ACC112 (cell line): Measurements from ENCODE around the gene RAB25.

ENCODE experiments used
- H2AFZ ChIP-seq: fragments of 200-600 bp; sonication (generic); one replicate; pipeline ENCODE4 v1.6.0; 2017; ENCODE audit warnings: antibody characterized with exemption, low read length; ENCODE audit not compliant: unreplicated experiment
- H3K27ac ChIP-seq: fragments of 200-600 bp; sonication (generic); 2 replicates; pipeline ENCODE4 v1.5.1; 2014; ENCODE audit warnings: low read depth, mild to moderate bottlenecking, antibody characterized with exemption, low read length, moderate library complexity
- H3K27me3 ChIP-seq: fragments of 200-600 bp; sonication (generic); 2 replicates; pipeline ENCODE4 v1.6.1; 2014; ENCODE audit warnings: mild to moderate bottlenecking, antibody characterized with exemption, low read length, moderate library complexity, mixed read lengths; ENCODE audit not compliant: insufficient read depth
- H3K36me3 ChIP-seq: fragments of 200-600 bp; sonication (generic); 2 replicates; pipeline ENCODE4 v1.6.1; 2016; ENCODE audit warnings: mild to moderate bottlenecking, antibody characterized with exemption, low read length, moderate library complexity, mixed read lengths; ENCODE audit not compliant: insufficient read depth
- H3K4me1 ChIP-seq: fragments of 200-600 bp; sonication (generic); one replicate; pipeline ENCODE4 v1.6.1; 2016; ENCODE audit warnings: low read length, mixed read lengths; ENCODE audit not compliant: insufficient read depth, unreplicated experiment, control insufficient read depth
- H3K4me3 ChIP-seq: fragments of 200-600 bp; sonication (generic); 2 replicates; pipeline ENCODE4 v1.5.1; 2014; ENCODE audit warnings: mild to moderate bottlenecking, low read depth, low read length
- H3K79me2 ChIP-seq: fragments of 200-600 bp; sonication (generic); one replicate; pipeline ENCODE4 v1.6.0; 2016; ENCODE audit warnings: low read length; ENCODE audit not compliant: control insufficient read depth, unreplicated experiment, insufficient read depth

RAB25 gene

DNA sequence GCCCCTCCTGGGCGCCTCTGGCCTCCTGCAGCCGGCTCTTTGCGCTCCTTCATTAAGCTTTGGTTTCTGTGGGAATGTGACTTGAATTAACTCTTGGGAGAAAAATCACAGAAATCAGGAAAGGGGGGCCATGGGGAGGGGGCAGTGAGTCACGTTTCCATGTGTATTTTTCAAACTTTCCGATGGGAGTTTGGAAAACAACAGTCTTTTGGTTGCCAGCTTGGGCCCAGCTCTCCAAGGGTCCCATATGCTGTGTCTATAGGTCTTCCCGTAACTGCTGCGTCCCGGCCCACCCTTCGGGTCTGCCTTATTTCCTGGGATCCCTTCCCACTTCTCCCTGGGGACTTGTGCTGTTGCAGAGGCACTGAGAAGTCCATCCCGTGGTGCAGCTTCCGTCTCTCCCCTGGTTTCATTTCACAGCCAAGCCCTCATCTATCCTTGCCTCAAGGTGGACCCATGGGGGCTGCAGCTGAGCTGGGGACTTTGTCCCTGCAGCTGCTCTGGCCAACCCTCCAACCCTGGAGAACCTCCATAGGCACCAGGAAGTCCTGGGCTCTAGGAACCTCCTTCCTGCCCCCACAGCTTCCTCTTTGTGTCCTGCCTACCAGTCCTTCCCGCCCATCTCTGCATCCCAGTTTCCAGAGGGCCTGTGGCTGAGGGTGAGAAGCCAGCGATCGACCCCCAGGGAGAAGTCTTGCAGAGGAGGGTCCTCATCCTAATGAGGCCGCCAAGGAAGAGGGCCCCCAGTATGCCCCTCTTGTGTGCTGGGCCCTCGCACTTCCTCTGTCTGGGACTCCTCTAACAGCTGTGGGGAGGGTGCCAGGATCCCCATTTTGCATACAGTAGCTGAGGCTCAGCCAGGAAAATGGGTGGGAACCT is 41.9 kb downstream of the RAB25 start:
- H3K4me1 ChIP-seq: peaks cover 66% of the 10 kb centered on the region
- no peaks in the 10 kb centered on the region for H3K36me3 ChIP-seq
- H3K27ac ChIP-seq: peak overlapping the region; percentile 99
- H3K79me2 ChIP-seq: peaks cover 6% of the 10 kb centered on the region
- peak overlapping the region; percentile 67; the same call in 1 of the 2 replicates for H3K4me3 ChIP-seq
- no peak overlapping the region for H2AFZ ChIP-seq
- H3K27me3 ChIP-seq: no peaks in the 10 kb centered on the region

GRCh38 chr1:156103521-156103947 is 42.6 kb downstream of the RAB25 start:
- Histone ChIP-seq H2AFZ (no peak overlapping the region), H3K27ac (peak overlapping the region; percentile 99), H3K27me3 (no peaks in the 10 kb centered on the region), H3K79me2 (peaks cover 6% of the 10 kb centered on the region), H3K4me1 (peaks cover 70% of the 10 kb centered on the region), H3K4me3 (peak overlapping the region; percentile 67), H3K36me3 (no peaks in the 10 kb centered on the region)

GRCh38 chr1:156104065-156104810 is 43.3 kb downstream of the RAB25 start:
- Histone ChIP-seq H3K27ac (peak overlapping the region; percentile 99), H3K27me3 (no peaks in the 10 kb centered on the region), H3K4me3 (peak overlapping the region; percentile 67), H3K36me3 (no peaks in the 10 kb centered on the region), H3K79me2 (peaks cover 6% of the 10 kb centered on the region), H2AFZ (no peak overlapping the region), H3K4me1 (peaks cover 74% of the 10 kb centered on the region)

DNA sequence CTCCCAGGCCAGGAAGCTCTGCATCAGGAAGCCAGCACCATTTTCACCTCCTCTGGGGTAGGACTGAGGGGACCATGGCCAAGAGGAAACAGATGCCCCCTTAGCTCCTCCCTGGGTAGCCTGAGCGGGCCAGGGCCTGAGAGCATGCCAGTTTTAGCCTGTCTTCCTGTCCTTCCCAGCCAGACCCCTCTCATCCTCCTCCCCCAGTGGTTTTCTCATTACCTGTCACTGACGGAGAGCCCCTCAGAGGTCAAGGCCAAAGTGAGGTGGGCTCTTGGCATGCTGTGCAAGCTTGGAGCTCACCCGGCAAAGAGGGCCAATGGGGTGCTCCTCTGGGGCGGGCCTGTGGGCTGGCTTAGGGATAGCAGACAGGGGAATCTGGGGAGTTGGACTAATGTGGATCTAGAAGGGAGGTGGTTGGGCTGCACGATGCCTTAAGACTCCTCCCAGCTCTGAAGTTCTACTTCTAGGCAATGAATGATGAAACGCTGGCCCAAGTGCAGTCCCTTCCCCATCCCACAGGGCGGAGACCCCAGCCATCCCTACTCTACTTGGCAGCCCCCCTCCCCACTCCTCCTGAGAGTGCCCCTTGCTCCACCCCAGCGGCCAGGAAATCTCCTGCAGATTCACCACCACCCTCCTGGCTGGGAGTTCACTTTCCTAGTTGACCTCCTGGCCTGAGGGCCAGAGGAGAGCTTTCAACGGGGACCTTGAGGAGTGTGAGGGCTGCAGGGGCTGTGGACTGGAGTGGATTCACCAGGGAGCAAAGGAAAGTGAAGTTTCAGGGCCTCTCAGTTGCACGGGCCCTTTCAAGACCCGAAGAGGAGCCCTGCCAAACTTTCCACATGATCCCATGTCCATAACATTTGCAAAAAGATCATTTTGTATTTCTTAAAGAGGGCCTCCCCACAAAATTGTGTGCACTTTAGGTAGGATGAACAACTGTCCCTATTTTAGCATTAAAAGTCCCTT is 44.2 kb downstream of the RAB25 start:
- Histone ChIP-seq H3K27me3 (no peaks in the 10 kb centered on the region), H3K79me2 (peaks cover 6% of the 10 kb centered on the region), H3K4me1 (peaks cover 72% of the 10 kb centered on the region), H3K4me3 (peak overlapping the region; percentile 65), H3K27ac (peak overlapping the region; percentile 99), H2AFZ (no peak overlapping the region), H3K36me3 (no peaks in the 10 kb centered on the region)

GRCh38 chr1:156106624-156107488 is 45.9 kb downstream of the RAB25 start:
- Histone ChIP-seq H3K4me3 (peak overlapping the region; percentile 62), H3K4me1 (peaks cover 60% of the 10 kb centered on the region), H2AFZ (no peak overlapping the region), H3K27ac (peak overlapping the region; percentile 97), H3K27me3 (no peaks in the 10 kb centered on the region), H3K79me2 (peaks cover 6% of the 10 kb centered on the region), H3K36me3 (no peaks in the 10 kb centered on the region)

GRCh38 chr1:156108057-156108456 is 47.1 kb downstream of the RAB25 start:
- peak overlapping the region; percentile 52; the same call in 1 of the 2 replicates for H3K27ac ChIP-seq
- H3K27me3 ChIP-seq: no peaks in the 10 kb centered on the region
- H3K36me3 ChIP-seq: no peaks in the 10 kb centered on the region
- peaks cover 56% of the 10 kb centered on the region for H3K4me1 ChIP-seq
- H2AFZ ChIP-seq: no peak overlapping the region
- H3K4me3 ChIP-seq: no peak overlapping the region
- peaks cover 6% of the 10 kb centered on the region for H3K79me2 ChIP-seq

DNA sequence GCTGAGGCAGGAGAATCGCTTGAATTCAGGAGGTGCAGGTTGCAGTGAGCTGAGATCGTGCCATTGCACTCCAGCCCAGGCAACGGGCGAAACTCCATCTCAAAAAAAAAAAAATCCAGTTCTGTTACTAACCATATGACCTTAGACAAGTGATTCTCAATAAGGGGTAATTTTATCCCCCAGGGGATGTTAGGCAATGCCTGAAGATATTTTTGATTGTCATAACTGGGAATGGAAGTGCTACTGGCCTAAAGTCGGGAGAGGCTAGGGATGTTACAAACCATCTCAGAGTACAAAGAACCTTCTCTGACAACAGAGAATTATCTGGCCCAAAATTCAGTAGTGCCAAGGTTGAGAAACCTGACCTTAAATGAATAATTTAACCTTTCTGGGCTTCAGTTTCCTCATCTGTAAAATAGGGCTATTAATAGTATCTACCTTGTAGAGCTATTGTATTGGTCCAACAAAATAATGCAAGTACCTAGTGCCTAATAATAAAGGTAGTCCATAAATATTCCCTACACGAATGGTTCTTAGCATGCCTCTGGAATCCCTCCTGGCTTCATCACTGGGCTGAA is 47.8 kb downstream of the RAB25 start:
- Histone ChIP-seq H2AFZ (no peak overlapping the region), H3K27me3 (no peaks in the 10 kb centered on the region), H3K36me3 (no peaks in the 10 kb centered on the region), H3K79me2 (peaks cover 6% of the 10 kb centered on the region), H3K27ac (peak overlapping the region; percentile 52; the same call in 1 of the 2 replicates), H3K4me1 (peaks cover 56% of the 10 kb centered on the region), H3K4me3 (no peak overlapping the region)

DNA sequence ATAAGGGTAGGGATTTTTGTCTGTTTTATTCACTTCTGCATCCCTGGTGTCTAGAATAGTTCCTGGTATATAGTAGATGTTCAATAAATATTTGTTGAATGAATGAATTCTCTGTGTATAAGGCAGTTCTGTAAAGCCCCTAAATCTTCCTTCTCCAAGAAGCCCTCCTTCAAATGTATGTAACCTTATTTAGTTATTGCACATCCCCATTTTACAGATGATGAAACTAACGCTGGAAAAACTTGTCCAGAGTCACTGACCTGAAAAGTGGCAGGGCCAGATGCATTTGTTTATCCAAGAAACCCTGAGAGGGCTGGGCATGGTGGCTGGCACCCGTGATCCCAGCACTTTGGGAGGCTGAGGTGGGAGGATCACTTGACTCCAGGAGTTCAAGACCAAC is 49.3 kb downstream of the RAB25 start:
- Histone ChIP-seq H2AFZ (no peak overlapping the region), H3K27ac (no peak overlapping the region), H3K4me1 (peaks cover 43% of the 10 kb centered on the region), H3K27me3 (no peaks in the 10 kb centered on the region), H3K4me3 (no peak overlapping the region), H3K79me2 (peaks cover 7% of the 10 kb centered on the region), H3K36me3 (no peaks in the 10 kb centered on the region; the same call in 1 of the 2 replicates)

DNA sequence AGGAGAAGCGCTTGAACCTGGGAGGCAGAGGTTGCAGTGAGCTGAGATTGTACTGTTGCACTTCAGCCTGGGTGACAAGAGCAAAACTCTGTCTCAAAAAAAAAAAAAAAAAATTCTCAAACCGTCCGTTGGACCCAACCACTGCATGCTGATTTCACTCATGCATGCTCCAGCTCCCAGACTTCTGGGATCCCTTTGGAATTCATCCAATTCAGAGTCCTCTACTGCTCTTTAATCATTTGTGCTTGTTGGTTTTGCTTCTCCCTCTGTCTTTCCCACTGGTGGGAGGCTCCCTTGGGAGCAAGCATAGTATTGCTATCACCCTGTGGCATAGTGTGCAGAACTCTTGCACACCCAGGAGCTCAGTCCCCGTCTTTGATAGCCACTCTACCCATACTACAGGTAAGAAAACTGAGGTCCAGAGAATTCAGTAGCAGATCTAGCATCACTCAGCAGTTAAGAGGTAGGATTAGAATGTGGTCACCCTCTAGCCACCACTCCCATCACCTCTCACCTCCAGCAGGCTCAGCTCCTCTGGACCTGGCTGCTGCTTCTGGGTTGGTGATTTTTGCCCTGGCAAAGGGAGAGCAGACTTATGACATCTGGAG is 50.5 kb downstream of the RAB25 start:
- H3K27ac ChIP-seq: no peak overlapping the region

More for the DNA sequence above, 50.5 kb downstream of the RAB25 start:
- Histone ChIP-seq H2AFZ (no peak overlapping the region), H3K79me2 (peaks cover 19% of the 10 kb centered on the region), H3K27me3 (no peaks in the 10 kb centered on the region), H3K4me1 (peaks cover 35% of the 10 kb centered on the region), H3K4me3 (no peak overlapping the region), H3K36me3 (no peaks in the 10 kb centered on the region; the same call in 1 of the 2 replicates)
